Measurements from ENCODE around the gene SSBP3. TPM values are rescaled to one million over a fixed set of nuclear protein-coding genes. Genes with fewer than 3 reads are reported as not detected.

SSBP3 gene
- total RNA-seq, 1 experiment from 2014 or later: 37.5 TPM

- CTCF ChIA-PET: interaction anchor here (1.6 kb wide), 1 partner anchor 18 kb away, joined by 3 read pairs; no protein-coding TSS in a partner anchor
Observed at GRCh38 chr1:54246116-54246721, 160.0 kb downstream of the SSBP3 start.

More at GRCh38 chr1:54246116-54246721, 160.0 kb downstream of the SSBP3 start:
- H4K20me1 ChIP-seq (ENCODE audit: insufficient read depth): no peaks in the 10 kb centered on the region
- H3K9me2 ChIP-seq (ENCODE audit: insufficient read depth): no peaks in the 10 kb centered on the region
- no peaks in the 10 kb centered on the region for H3K9me3 ChIP-seq (ENCODE audit: control insufficient read depth in 1 of 2, insufficient read depth in 1 of 2, low read depth in 1 of 2, low read length in 2 of 2)
- peaks cover 17 to 29% of the 10 kb centered on the region in 2 experiments for H3K4me1 ChIP-seq (ENCODE audit: control insufficient read depth in 1 of 2, insufficient read depth in 2 of 2, low read length in 2 of 2)
- H3K27me3 ChIP-seq (ENCODE audit: insufficient read depth, low read length): no peaks in the 10 kb centered on the region
- no peaks in the 10 kb centered on the region for H3K36me3 ChIP-seq (ENCODE audit: control insufficient read depth in 1 of 2, insufficient read depth in 2 of 2, low read length in 2 of 2)
- ChIA-PET POLR2A (no interaction called here), RAD21 (ENCODE audit: low non-redundant PET in 1 of 2, low total read pairs in 2 of 2, uncharacterized antibody in 2 of 2, unreplicated experiment in 2 of 2) (no interaction called here)
- no peak overlapping the region for H3K27ac ChIP-seq (ENCODE audit: low read depth, low read length)
- no peak overlapping the region for H3K4me2 ChIP-seq (ENCODE audit: low read length)
- no peak overlapping the region for H2AFZ ChIP-seq (ENCODE audit: low read depth, low read length, poor library complexity, severe bottlenecking)
- no peaks in the 10 kb centered on the region for H3K79me2 ChIP-seq (ENCODE audit: insufficient read depth, low read length)
- H3K4me3 ChIP-seq (replicated peaks in 1 of 2; ENCODE audit: low read depth in 1 of 2, low read length in 2 of 2): no peak overlapping the region
- intact Hi-C loops (cut with micrococcal nuclease): no loop called here
- BruUV-seq (replicated peaks): no TSS peak
- H3K9ac ChIP-seq (ENCODE audit: low read length): no peak overlapping the region
- no peak for ATAC-seq
- TF ChIP-seq TCF7L2 (IDR thresholded peaks at IDR 0.05; ENCODE audit: borderline replicate concordance, extremely low read depth, insufficient read depth, insufficient read length) (no peak), ATF3 (IDR thresholded peaks at IDR 0.05) (no peak), CTCF (IDR thresholded peaks at IDR 0.05 in 2 of 3, conservative IDR thresholded peaks at IDR 0.05 in 1 of 3; ENCODE audit: borderline replicate concordance in 1 of 3, insufficient read depth in 1 of 3, low read depth in 2 of 3, low read length in 2 of 3) (no peak), ELF1 (IDR thresholded peaks at IDR 0.05; ENCODE audit: borderline replicate concordance, low read depth) (no peak), EZH2 (IDR thresholded peaks at IDR 0.05) (no peak), JUND (IDR thresholded peaks at IDR 0.05) (no peak), REST (IDR thresholded peaks at IDR 0.05; ENCODE audit: low read depth) (no peak), ZFX (IDR thresholded peaks at IDR 0.05) (no peak), ZBTB33 (IDR thresholded peaks at IDR 0.05; ENCODE audit: extremely low read depth, insufficient replicate concordance, low read length) (no peak), EZH2phosphoT487 (IDR thresholded peaks at IDR 0.05; ENCODE audit: borderline replicate concordance) (no peak), FOSL1 (IDR thresholded peaks at IDR 0.05; ENCODE audit: low read depth) (no peak), SP1 (IDR thresholded peaks at IDR 0.05; ENCODE audit: low read depth) (no peak), RAD21 (IDR thresholded peaks at IDR 0.05; ENCODE audit: low read depth) (no peak), YY1 (IDR thresholded peaks at IDR 0.05; ENCODE audit: extremely low read depth, insufficient replicate concordance, low read depth, low read length) (no peak), POLR2A (IDR thresholded peaks at IDR 0.05; ENCODE audit: borderline replicate concordance, extremely low read depth, insufficient read depth, insufficient read length) (no peak), POLR2AphosphoS5 (IDR thresholded peaks at IDR 0.05; ENCODE audit: low read depth, low read length) (no peak), EGR1 (IDR thresholded peaks at IDR 0.05; ENCODE audit: low read depth) (no peak), SIN3A (IDR thresholded peaks at IDR 0.05; ENCODE audit: low read depth) (no peak), SRF (IDR thresholded peaks at IDR 0.05; ENCODE audit: low read depth) (no peak)
- DNase-seq (ENCODE audit: low read depth, low spot score): no peak
